ENCODE results near the gene SMIM13.

GRCh38 chr6:11055127-11055627 is 38.5 kb upstream of the SMIM13 start:
- TF ChIP-seq CTCF (IDR thresholded peaks at IDR 0.05; ENCODE audit: insufficient read depth, low read depth, low read length) (no peak), EZH2 (IDR thresholded peaks at IDR 0.05; ENCODE audit: insufficient read depth, low read length) (no peak)
